ENCODE measurements around the gene GRID2.
A peak's percentile ranks its signal among the peaks of the same experiment; 100 is the strongest.

Gene GRID2

GRCh38 chr4:93749292-93749761, 1445.6 kb downstream of the GRID2 start:
- no peak for DNase-seq (ENCODE audit: low read depth)
- TF ChIP-seq, protein P1, sequence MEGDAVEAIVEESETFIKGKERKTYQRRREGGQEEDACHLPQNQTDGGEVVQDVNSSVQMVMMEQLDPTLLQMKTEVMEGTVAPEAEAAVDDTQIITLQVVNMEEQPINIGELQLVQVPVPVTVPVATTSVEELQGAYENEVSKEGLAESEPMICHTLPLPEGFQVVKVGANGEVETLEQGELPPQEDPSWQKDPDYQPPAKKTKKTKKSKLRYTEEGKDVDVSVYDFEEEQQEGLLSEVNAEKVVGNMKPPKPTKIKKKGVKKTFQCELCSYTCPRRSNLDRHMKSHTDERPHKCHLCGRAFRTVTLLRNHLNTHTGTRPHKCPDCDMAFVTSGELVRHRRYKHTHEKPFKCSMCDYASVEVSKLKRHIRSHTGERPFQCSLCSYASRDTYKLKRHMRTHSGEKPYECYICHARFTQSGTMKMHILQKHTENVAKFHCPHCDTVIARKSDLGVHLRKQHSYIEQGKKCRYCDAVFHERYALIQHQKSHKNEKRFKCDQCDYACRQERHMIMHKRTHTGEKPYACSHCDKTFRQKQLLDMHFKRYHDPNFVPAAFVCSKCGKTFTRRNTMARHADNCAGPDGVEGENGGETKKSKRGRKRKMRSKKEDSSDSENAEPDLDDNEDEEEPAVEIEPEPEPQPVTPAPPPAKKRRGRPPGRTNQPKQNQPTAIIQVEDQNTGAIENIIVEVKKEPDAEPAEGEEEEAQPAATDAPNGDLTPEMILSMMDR (IDR thresholded peaks at IDR 0.05; ENCODE audit: control insufficient read depth, extremely low read depth, insufficient read depth), result no peak
- H3K4me3 ChIP-seq (ENCODE audit: low read depth, low read length), result no peak overlapping the region

DNA sequence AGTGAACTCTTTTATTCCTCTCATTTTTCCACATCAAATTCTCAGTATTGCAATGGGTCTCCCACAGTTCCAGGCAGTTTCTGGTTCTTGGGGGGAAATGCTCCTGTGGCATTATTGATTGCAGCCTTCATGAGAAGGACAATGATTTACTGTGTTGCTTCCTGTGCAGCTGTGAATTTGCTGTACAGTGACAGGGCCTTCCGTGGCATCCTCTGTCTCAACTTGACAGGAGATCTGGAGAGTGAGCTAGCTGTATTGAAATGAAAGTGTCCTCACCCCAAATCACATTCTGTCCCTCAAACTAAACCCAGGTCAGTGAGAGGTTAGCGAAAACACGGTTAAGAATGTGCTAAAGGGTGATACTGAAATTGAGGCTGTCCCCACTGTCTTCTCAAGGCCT, 1447.6 kb downstream of the GRID2 start:
- H3K4me3 ChIP-seq (ENCODE audit: low read depth, low read length), result no peak overlapping the region
- no peak for DNase-seq (ENCODE audit: low read depth)
- TF ChIP-seq, protein P1 (IDR thresholded peaks at IDR 0.05; ENCODE audit: control insufficient read depth, extremely low read depth, insufficient read depth), result no peak

GRCh38 chr4:93756101-93756500, 1452.3 kb downstream of the GRID2 start:
- DNase-seq (ENCODE audit: low read depth), result no peak
- TF ChIP-seq, protein P1 (IDR thresholded peaks at IDR 0.05; ENCODE audit: control insufficient read depth, extremely low read depth, insufficient read depth), result no peak
- no peak overlapping the region for H3K4me3 ChIP-seq (ENCODE audit: low read depth, low read length)

GRCh38 chr4:93759506-93759905, 1455.7 kb downstream of the GRID2 start:
- DNase-seq (ENCODE audit: low read depth), result no peak
- no peak overlapping the region for H3K4me3 ChIP-seq (ENCODE audit: low read depth, low read length)
- TF ChIP-seq, protein P1 (IDR thresholded peaks at IDR 0.05; ENCODE audit: control insufficient read depth, extremely low read depth, insufficient read depth), result no peak

DNA sequence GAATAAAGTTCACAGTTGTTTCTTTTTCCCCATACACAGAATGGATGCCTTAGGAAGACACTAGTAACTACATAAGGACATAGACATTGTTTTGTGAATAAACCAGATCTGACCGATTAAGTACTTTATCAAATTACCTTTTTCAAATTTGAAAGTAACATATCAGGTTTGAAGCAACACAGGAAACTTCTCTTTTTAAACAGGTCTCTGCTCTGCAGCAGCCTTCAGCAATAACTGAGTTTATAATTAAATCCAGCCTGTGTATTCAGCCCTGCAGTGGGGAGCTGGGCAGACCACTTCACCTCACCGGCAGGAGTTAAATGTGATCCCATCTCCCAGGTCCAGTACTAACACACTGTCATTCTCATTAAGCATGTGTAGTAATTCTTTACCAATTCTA, 1456.5 kb downstream of the GRID2 start:
- no peak overlapping the region for H3K4me3 ChIP-seq (ENCODE audit: low read depth, low read length)
- no peak for DNase-seq (ENCODE audit: low read depth)
- TF ChIP-seq, protein P1 (IDR thresholded peaks at IDR 0.05; ENCODE audit: control insufficient read depth, extremely low read depth, insufficient read depth), result no peak

GRCh38 chr4:93761286-93761685, 1457.5 kb downstream of the GRID2 start:
- no peak overlapping the region for H3K4me3 ChIP-seq (ENCODE audit: low read depth, low read length)
- DNase-seq (ENCODE audit: low read depth), result no peak
- TF ChIP-seq, protein P1 (IDR thresholded peaks at IDR 0.05; ENCODE audit: control insufficient read depth, extremely low read depth, insufficient read depth), result no peak

DNA sequence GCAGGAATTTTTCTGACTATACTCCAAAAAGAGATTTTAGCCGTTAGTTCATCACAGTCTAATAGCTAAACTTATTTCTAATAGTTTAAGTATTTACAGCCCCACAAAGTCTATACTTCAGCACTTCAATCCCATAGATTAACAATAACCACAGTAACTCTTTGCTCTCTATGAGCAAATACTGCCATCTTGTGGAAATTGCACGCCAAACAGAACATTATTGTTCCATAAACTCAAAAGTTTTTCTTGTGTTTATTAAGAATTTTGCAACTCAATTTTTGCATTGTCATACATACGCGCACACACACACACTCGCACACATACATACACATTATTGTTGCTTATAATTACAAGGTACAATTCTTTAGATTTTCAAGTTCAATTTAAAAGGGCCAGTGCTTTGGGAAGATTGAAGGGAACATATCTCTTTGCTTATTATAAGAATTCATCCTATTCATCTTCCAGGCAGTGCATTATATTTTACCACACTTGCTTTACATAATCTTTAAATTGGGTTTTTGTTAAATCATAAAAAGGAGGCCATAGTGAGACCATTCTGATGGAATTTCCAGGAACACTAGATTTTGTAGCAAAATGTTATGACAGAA, 1461.0 kb downstream of the GRID2 start:
- TF ChIP-seq, protein P1 (IDR thresholded peaks at IDR 0.05; ENCODE audit: control insufficient read depth, extremely low read depth, insufficient read depth), result peak; percentile 78
- peak; percentile 11 for DNase-seq (ENCODE audit: low read depth)
- no peak overlapping the region for H3K4me3 ChIP-seq (ENCODE audit: low read depth, low read length)

Data from LNCaP clone FGC (cell line).